Mesothelial cell of epicardium (in vitro differentiated cells): ENCODE results near the gene TNNI3K. TPM values are rescaled to one million over a fixed set of nuclear protein-coding genes. Genes with fewer than 3 reads are reported as not detected.

Experiments used
- DNase-seq, 2 experiments: peaks; one replicate each; pipeline ENCODE4 v3.0.0; 2021; ENCODE audit warnings: low spot score in 2 of 2; ENCODE audit not compliant: unreplicated experiment in 2 of 2
- H3K27ac Mint-ChIP-seq: 2 replicates; pipeline ENCODE4 v1.8.0; 2021; ENCODE audit warnings: mixed read lengths
- H3K27me3 Mint-ChIP-seq: 2 replicates; pipeline ENCODE4 v1.8.0; 2021; ENCODE audit warnings: low read depth, mixed read lengths
- H3K36me3 Mint-ChIP-seq: 2 replicates; pipeline ENCODE4 v1.8.0; 2021; ENCODE audit warnings: mixed read lengths
- H3K4me1 Mint-ChIP-seq: 2 replicates; pipeline ENCODE4 v1.8.0; 2021; ENCODE audit warnings: mixed read lengths
- H3K4me3 Mint-ChIP-seq: 2 replicates; pipeline ENCODE4 v1.8.0; 2021; ENCODE audit warnings: mild to moderate bottlenecking, moderate library complexity, mixed read lengths
- H3K9me3 Mint-ChIP-seq: 2 replicates; pipeline ENCODE4 v1.8.0; 2021; ENCODE audit warnings: mixed read lengths
- CTCF ChIP-seq: fragments of 200-600 bp; sonication (generic); IDR thresholded peaks from one replicate; pipeline ENCODE4 v1.5.0; 2021; ENCODE audit warnings: antibody characterized with exemption; ENCODE audit not compliant: unreplicated experiment
- total RNA-seq: library from RNA; stranded (reverse); gene quantifications from 3 replicates; pipeline ENCODE4 v1.2.1, GENCODE V29; 2021

The TNNI3K gene
- total RNA-seq, 1 donor from 2014 or later, result 1.5 TPM

GRCh38 chr1:74392186-74392585 is 157.0 kb downstream of the TNNI3K start:
- Mint-ChIP-seq H3K4me3 (no peak overlapping the region), H3K27me3 (peaks cover 8% of the 10 kb centered on the region), H3K9me3 (no peaks in the 10 kb centered on the region), H3K36me3 (no peaks in the 10 kb centered on the region), H3K4me1 (peaks cover 30% of the 10 kb centered on the region), H3K27ac (no peak overlapping the region)
- TF ChIP-seq CTCF, result no peak
- no peak for DNase-seq

GRCh38 chr1:74392840-74393239 is 157.7 kb downstream of the TNNI3K start:
- DNase-seq, result no peak
- Mint-ChIP-seq H3K4me1 (peaks cover 31% of the 10 kb centered on the region), H3K27ac (no peak overlapping the region), H3K9me3 (no peaks in the 10 kb centered on the region), H3K4me3 (no peak overlapping the region), H3K27me3 (peaks cover 8% of the 10 kb centered on the region), H3K36me3 (no peaks in the 10 kb centered on the region)
- no peak for TF ChIP-seq CTCF

- Mint-ChIP-seq H3K9me3 (peaks cover 5% of the 10 kb centered on the region), H3K27ac (peak overlapping the region; percentile 37), H3K4me1 (peaks cover 31% of the 10 kb centered on the region), H3K4me3 (no peak overlapping the region), H3K27me3 (peaks cover 2% of the 10 kb centered on the region), H3K36me3 (no peaks in the 10 kb centered on the region)
- no peak for DNase-seq
- TF ChIP-seq CTCF, result no peak
Observed at GRCh38 chr1:74395571-74395970, 160.4 kb downstream of the TNNI3K start.

GRCh38 chr1:74396462-74396861 is 161.3 kb downstream of the TNNI3K start:
- no peak for DNase-seq
- TF ChIP-seq CTCF, result no peak
- Mint-ChIP-seq H3K9me3 (peaks cover 5% of the 10 kb centered on the region), H3K36me3 (no peaks in the 10 kb centered on the region), H3K27me3 (no peaks in the 10 kb centered on the region), H3K4me1 (peaks cover 31% of the 10 kb centered on the region), H3K27ac (no peak overlapping the region), H3K4me3 (no peak overlapping the region)

GRCh38 chr1:74396933-74397332 is 161.7 kb downstream of the TNNI3K start:
- peak overlapping the region; percentile 31 for H3K27ac Mint-ChIP-seq

More at GRCh38 chr1:74396933-74397332, 161.7 kb downstream of the TNNI3K start:
- Mint-ChIP-seq H3K27me3 (no peaks in the 10 kb centered on the region), H3K4me3 (no peak overlapping the region), H3K36me3 (no peaks in the 10 kb centered on the region), H3K9me3 (peaks cover 5% of the 10 kb centered on the region), H3K4me1 (peaks cover 31% of the 10 kb centered on the region)
- TF ChIP-seq CTCF, result no peak
- DNase-seq, result no peak
